Stimulated activated CD4-positive, alpha-beta T cell treated with anti-CD3 and anti-CD28 coated beads, Interleukin-1b, Interleukin-23, amount 100 ng/mL, for 24 hours (primary cell): ENCODE measurements around the gene ERG.
A peak's percentile ranks its signal among the peaks of the same experiment; 100 is the strongest.

ENCODE experiments used
- DNase-seq, 4 experiments: peaks; one replicate each; pipeline ENCODE4 v3.0.0-alpha.2; 2020; ENCODE audit warnings: low read depth in 4 of 4, low spot score in 1 of 4

Gene ERG

DNA sequence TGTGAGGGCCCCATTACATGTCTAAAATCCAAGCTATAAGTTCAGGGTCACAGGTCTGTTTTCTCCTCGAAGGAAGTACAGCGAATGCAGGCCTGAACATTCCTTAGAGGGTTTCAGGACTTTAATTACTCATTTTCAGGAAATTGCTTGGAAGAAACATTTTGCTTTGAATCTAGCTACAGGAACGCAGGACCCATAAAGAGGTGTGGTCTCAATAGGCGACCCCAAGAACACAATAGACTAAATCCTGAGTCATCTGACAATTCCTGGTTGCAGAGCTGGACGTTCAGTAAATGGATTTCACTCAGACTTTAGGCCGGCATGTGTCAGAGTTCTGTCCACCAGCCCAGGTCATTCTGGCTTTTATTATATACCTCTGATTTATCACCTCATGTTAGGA is 1.0 kb upstream of the ERG start:
- no peak for DNase-seq

DNA sequence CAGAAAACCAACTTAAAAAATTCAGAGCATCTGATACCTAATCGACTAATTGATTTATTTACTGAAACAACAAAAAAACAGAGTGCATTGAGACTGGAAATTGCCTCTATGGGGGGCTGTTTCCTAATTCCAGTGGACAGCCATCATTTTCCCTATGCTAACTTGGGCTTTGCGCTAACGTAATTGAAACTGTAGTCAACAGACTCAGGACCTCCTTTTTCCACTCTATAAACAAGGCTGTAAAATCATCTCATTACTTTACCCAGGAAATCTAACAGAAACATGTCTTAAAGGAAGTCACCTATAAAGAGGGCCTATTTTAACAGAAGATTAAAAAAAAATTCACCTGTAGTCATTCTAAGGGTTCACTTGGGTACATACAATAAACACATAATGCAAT is 2.1 kb downstream of the ERG start:
- DNase-seq = no peak

DNA sequence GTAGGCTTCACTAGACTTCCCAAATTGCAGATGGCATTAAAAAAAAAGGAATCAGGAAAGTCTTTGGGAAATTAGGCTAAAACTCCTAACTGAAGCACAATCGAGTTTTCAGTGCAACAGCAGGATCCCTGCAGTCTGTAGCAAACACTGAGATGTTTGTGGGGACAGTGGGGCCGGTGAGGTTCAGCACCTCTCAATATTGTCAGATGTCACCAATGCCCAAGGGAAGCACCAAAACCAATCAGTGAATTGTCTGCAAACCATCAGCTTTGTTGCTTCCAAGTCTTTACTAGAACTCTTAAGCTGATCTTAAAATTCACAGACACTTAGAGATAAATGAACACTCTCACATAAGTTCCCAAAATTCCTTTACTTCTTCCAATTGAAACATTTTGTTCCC is 2.6 kb downstream of the ERG start:
- DNase-seq = no peak

- no peak for DNase-seq
These were observed 3.0 kb downstream of the ERG start for GRCh38 chr21:38495242-38495641.

- no peak for DNase-seq
These were observed 3.6 kb downstream of the ERG start for GRCh38 chr21:38494703-38495102.

DNA sequence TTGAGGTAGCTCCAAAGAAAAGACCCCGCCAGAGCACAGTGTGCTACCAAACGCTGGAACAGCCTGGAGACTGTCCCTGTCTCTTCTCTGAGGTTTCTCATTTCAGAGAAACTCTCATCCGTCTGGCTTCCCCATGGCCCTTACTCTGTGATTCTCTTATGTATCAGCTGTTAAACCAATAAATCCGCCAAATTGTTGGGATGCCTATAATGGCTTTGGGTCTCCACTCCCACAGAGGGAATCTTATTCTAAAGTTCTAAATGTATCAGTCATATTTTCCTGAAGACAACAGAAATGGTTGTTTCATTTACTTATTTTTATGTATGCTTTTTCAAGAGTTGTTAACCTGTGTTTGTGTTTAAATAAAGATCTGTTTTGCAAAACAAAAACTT is 4.0 kb downstream of the ERG start:
- no peak for DNase-seq

DNA sequence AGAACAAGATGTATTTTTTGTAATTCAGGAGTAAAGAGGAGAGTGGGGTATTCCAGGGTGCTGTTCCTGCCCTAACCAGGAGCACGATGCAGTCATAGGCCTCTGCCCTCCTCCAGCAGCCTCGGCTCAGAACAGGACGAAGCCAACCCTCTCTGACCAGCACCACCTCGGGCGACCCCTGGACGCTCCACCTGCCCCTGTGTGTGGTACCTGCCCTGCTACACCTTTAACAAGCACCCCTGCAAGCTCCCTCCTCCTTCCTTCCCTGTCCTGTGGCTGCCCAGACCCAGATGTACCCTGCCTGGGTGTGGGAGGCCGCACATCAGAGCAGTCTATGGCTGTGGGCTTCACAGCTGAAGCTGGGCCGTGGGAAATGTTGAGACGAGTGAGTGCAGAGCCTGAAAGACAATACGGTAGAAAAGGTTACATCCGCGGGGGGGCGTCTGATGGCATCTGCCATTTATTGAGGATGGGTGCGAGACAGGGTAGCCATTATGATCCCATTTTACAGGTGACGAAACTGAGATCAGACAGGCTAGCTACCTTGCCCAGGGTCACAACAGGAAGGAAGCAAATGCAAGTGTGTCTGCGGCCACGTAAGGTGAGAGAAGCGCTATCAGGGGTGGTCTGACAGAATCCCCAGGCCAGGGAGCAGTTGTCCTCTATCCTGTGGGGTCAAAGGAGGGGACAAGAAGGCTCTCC is 4.6 kb downstream of the ERG start:
- DNase-seq = no peak

GRCh38 chr21:38492007-38492406 is 6.3 kb downstream of the ERG start:
- no peak for DNase-seq

GRCh38 chr21:38491536-38491935 is 6.7 kb downstream of the ERG start:
- DNase-seq = no peak

- no peak for DNase-seq
These were observed 7.8 kb downstream of the ERG start for GRCh38 chr21:38490411-38491020.

DNA sequence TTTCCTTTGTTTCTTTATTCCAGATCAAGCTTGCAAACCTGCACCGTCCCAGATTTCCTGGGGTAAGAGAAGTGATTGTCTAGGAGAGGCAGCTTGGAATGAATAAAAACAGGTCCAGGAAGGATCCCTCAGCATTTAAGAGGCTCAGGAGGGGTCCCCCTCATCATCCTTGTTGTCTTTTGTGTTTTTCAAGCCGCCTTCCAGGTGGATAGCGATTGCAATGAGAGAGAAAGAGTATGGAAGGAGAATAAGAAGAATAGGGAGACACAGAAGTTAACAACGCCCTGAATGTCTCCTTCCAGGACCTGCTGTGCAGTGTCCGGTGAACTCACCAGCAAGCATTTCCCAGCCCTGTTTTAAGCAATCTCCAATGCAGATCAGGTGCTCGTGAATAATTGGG is 8.5 kb downstream of the ERG start:
- DNase-seq = no peak

- DNase-seq = no peak
These were observed 9.0 kb downstream of the ERG start for GRCh38 chr21:38489271-38489652.

DNA sequence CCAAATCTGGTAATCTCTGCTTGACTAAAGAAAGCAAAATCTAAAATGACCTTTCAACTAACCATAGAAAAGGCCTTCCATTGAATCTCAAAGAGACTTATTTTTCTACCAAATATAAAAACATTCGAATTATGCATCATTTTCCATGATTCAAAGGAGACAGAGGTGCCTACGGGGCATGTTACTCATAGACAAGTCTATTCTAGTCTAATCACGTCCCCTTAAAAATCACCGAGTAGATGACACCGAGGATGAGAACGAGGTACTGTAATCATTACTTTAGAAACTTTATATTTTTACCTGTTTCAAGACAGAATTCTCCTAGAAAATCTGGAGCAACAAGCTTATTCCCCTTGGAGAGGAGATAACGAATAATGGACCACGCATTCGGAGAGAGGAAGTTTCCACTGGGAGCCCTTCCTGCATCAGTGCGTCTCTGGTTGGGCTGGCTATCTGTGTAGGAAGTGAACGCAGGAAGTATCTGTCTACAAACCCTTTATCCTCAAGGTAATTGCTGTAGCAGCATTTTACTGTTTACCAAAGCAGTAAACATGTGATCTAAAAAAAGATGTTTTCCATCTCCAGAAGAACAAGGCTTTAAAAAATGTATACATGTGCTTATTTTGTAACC is 9.5 kb downstream of the ERG start:
- DNase-seq = no peak

GRCh38 chr21:38487901-38488639 is 10.2 kb downstream of the ERG start:
- no peak for DNase-seq

GRCh38 chr21:38486706-38487105 is 11.6 kb downstream of the ERG start:
- DNase-seq = no peak

DNA sequence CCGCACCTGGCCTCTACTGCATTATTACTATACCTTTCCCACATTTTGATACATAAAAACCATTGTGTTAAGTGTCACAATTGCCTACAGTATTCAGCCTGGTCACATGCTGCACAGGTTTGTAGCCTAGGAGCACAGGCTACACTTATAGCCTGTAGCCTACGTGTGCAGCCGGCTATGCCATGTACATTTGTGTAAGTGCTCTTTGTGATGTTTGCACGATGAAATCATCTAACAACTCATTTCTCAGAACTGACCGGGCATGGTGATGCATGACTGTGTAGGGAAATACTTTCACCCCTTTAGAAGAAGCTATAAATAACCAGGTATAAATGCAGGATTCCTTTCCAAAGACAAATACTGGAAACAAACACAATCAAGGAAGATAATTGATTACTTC is 12.1 kb downstream of the ERG start:
- no peak for DNase-seq

GRCh38 chr21:38479641-38480525 is 18.4 kb downstream of the ERG start:
- no peak for DNase-seq

DNA sequence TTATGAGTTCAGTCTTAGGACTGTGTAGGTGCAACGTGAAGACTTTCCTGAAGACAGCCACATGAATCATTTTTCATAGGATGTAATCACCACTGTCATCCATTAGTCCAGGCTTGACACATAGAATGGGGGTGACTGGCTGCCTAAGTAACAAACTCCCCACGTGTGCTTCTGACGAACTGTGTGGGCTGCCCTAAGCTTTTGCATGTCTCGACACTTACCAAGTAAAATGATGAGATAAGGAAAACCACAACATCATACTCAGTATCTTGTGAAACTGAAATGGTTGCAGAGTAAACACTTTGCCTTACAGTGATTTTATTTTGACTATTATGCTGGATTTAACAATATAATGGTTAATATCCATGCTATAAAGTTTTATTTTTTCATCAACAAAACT is 19.5 kb downstream of the ERG start:
- peak in 1 of 4 experiments; percentile 6 for DNase-seq

- DNase-seq = no peak
These were observed 21.1 kb downstream of the ERG start for GRCh38 chr21:38477226-38477625.

GRCh38 chr21:38476385-38476784 is 21.9 kb downstream of the ERG start:
- DNase-seq = no peak

DNA sequence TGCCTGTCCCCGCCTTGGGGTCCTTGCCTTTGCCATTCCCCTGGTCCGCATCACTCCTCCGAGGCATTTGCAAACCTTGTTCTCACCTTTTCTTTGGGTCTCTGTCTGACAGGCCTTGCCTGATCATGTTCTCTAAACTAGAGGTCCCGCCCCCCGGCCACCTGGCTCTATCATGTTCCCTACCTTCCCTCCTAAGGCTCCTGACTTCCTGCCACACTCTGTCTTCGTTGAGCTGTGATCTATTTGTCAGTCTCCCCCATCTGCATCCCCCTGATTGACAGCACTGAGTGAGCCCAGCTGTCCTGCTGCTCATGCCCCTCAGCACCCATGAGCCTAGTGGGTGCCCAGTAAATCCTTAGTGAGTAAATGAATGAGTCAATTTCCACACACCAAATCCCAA is 22.8 kb downstream of the ERG start:
- DNase-seq = no peak
